ENCODE data around the gene PTPN3.

- TF ChIP-seq POLR2A (IDR thresholded peaks at IDR 0.05) (no peak), CTCF (IDR thresholded peaks at IDR 0.05) (no peak)
Measured at GRCh38 chr9:109401990-109402318, 96.2 kb downstream of the PTPN3 start.
